ENCODE measurements around the gene RAB25. TPM values are rescaled to one million over a fixed set of nuclear protein-coding genes. Genes with fewer than 3 reads are reported as not detected.

RAB25 gene
- total and polyA plus RNA-seq, 2 of the 13 experiments (the other 11 are each of a cell fraction or from before 2014, with no cell fraction given), result 0.20 to 0.22 TPM

DNA sequence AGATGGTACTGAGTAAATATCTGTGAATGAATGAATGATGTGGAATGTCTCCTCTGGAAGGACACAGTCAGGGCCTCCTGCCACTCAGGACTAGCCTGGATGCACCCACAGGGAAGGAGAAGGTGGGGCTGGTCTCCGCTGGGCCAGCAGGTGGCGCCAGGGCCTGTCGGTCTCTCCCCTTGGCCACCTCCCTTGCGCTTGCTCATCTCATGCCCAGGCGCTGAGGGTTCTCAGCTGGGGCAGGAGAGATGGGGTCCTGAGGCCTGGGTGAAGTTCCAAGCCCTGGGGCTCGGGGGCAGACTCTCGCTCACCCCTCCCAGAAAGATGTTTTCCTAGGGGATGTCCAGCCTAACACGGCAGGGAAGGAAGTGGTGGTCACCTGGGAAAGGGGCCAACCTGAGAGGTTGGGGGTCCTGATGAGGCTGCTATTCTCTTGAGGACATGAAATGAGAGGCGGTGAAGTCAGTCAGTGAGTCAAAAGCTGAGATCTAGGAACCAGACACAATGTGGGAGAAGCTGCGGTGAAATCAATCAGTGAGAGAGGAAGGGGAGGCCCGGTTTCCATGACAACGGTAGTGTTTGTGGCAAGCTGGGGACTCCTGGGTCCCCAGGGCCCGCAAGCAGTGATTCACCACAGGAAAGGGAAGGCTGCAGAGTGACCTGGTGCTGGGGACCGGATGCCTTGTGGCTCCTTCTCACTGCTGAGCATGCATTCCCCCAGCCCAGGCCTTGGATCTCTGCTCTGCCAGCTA is 35.9 kb downstream of the RAB25 start (continued):
- TF ChIP-seq NR2C2 (CRISPR knock-in tag; IDR thresholded peaks at IDR 0.05; ENCODE audit: borderline replicate concordance) (0 out of 2 replicates have a peak, but pooled peaks have one; percentile 34), CBX1 (IDR thresholded peaks at IDR 0.05; ENCODE audit: low read depth) (no peak), JUNB (CRISPR knock-in tag; IDR thresholded peaks at IDR 0.05; ENCODE audit: borderline replicate concordance) (no peak), BRD4 (CRISPR knock-in tag; IDR thresholded peaks at IDR 0.05) (no peak), ZNF138 (CRISPR knock-in tag; IDR thresholded peaks at IDR 0.05; ENCODE audit: low read depth) (no peak)
- TF ChIP-seq, protein P1, sequence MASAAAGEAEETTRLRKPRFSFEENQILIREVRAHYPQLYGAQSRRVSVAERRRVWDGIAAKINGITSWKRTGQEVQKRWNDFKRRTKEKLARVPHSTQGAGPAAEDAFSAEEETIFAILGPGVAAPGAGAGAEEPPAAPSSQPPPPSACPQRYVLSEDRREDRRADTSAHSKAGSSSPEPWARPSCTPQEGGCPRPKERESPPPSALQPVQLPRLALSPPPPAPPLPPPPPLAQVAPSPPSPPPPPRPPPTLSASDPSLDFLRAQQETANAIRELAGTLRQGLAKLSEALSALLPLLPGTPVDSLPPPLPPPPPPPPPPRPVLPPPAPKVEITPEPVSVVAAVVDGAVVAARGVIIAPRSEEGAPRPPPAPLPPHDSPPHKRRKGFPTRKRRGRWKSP (CRISPR knock-in tag; IDR thresholded peaks at IDR 0.05), result 0 out of 2 replicates have a peak, but pooled peaks have one; percentile 30
- TF ChIP-seq, protein P2, sequence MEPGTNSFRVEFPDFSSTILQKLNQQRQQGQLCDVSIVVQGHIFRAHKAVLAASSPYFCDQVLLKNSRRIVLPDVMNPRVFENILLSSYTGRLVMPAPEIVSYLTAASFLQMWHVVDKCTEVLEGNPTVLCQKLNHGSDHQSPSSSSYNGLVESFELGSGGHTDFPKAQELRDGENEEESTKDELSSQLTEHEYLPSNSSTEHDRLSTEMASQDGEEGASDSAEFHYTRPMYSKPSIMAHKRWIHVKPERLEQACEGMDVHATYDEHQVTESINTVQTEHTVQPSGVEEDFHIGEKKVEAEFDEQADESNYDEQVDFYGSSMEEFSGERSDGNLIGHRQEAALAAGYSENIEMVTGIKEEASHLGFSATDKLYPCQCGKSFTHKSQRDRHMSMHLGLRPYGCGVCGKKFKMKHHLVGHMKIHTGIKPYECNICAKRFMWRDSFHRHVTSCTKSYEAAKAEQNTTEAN (CRISPR knock-in tag; conservative IDR thresholded peaks at IDR 0.05), result no peak

DNA sequence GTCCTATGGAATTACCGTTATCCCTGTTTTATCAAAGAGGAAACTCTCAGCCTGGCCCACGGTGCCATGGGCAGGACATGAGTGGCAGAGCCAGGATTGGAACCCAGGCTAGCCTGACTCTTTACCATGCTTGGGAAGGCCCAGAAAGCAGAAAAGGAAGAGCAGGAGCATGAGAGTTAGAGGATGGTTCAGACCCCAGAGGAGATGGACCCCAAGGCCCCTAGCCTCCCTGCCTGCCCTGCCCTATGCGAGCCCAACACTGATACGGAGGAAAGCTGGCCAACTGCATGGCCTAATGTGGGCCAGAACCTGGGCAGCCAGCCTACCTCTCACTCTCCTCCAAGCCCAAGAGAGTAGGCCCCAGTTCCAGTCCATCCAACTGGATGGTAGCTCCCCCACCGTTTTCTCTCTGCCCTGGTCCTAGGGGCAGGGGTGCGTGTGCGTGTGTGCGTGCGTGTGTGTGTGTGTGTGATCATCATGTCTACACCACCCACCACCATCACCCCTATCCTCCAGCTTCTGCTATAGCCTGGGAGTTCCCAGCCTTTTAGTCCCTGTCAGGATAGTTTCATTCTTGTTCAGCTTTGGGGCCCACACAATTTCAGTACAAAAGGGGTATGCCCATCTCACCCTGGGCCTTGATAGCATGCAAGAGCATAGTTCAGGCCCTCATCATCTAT is 36.7 kb downstream of the RAB25 start:
- CTCF ChIA-PET (ENCODE audit: low intra/inter-chr PET ratio, low total read pairs), result interaction anchor here (5.0 kb wide), 1 partner anchor 33 kb away, joined by 92 read pairs; no protein-coding TSS in a partner anchor

More for the DNA sequence above, 36.7 kb downstream of the RAB25 start:
- Histone ChIP-seq H3K79me2 (ENCODE audit: insufficient read depth, low read length) (no peaks in the 10 kb centered on the region), H3K27me3 (ENCODE audit: control insufficient read depth in 1 of 2, insufficient read depth in 2 of 2, low read length in 2 of 2) (no peaks in the 10 kb centered on the region), H3K36me3 (replicated peaks in 1 of 2; ENCODE audit: control insufficient read depth in 1 of 2, insufficient read depth in 2 of 2, low read length in 2 of 2) (peaks cover 2% of the 10 kb centered on the region in 2 experiments; a peak in 1 of 5 replicates), H3K9me3 (ENCODE audit: low read length) (no peaks in the 10 kb centered on the region), H3K27ac (ENCODE audit: extremely low read length, insufficient read depth, low read length) (no peak overlapping the region), H3K9ac (ENCODE audit: insufficient read depth, low read depth, low read length) (no peak overlapping the region), H4K20me1 (ENCODE audit: insufficient read depth, low read length) (no peaks in the 10 kb centered on the region), H2AFZ (ENCODE audit: low read length) (no peak overlapping the region), H3K4me2 (ENCODE audit: low read depth, low read length) (no peak overlapping the region), H3K4me3 (replicated peaks in 1 of 3; ENCODE audit: insufficient read depth in 1 of 3, low read depth in 2 of 3, low read length in 3 of 3) (no peak overlapping the region), H3K4me1 (ENCODE audit: insufficient read depth, low read length) (peaks cover 69% of the 10 kb centered on the region)
- FAIRE-seq (no peak), DNase-seq (ENCODE audit: low spot score) (no peak), ATAC-seq (no peak)
- TF ChIP-seq, protein P1 (CRISPR knock-in tag; IDR thresholded peaks at IDR 0.05), result no peak
- peak; percentile 58; the same call in 1 of the 2 replicates for TF ChIP-seq AKAP8 (CRISPR knock-in tag; IDR thresholded peaks at IDR 0.05)
- POLR2A ChIA-PET, result interaction anchor here (0.8 to 11.0 kb wide), 7 partner anchors 7 to 31 kb away, joined by 3 to 113 read pairs (median 11); partner anchors contain the start of gene LMNA
- no TSS peak for BruUV-seq (replicated peaks)
- intact Hi-C loops (cut with micrococcal nuclease; ENCODE audit: unreplicated experiment) (no loop called here), in situ Hi-C loops (cut with HindIII; ENCODE audit: extremely low pct_ligation_motif_present, low pct_unique_long_range_greater_than_20kb) (loop anchor here (5.0 kb wide), 1 partner anchor 35 kb away; no protein-coding TSS in a partner anchor)
- WGBS (ENCODE audit: low lambda C conversion rate), result 96% methylated on average over 7 of the region's 9 CpGs
